DND-41 (cell line): Measurements from ENCODE around the gene IQCE.
"Not testable (repeated sequence)": the region's sequence is repeated elsewhere in the genome, so short reads cannot be mapped to it uniquely, and the experiment has no call there.

Experiments
- ATAC-seq: fragments of 200-7000 bp; cut with Tn5 transposase; 3 replicates; pipeline ENCODE4 v1.9.1; 2021; ENCODE audit warnings: low read depth; ENCODE audit not compliant: insufficient read depth
- DNase-seq: peaks from one replicate; pipeline ENCODE4 v3.0.0-alpha.2; 2020
- H2AFZ ChIP-seq: 2 replicates; pipeline ENCODE4 v1.6.0; 2012; ENCODE audit warnings: low read depth, low read length
- H3K27ac ChIP-seq: 2 replicates; pipeline ENCODE4 v1.5.1; 2012; ENCODE audit warnings: low read length, inconsistent platforms
- H3K27me3 ChIP-seq: fragments of 200-600 bp; sonication (generic); 2 replicates; pipeline ENCODE4 v1.6.0; 2012; ENCODE audit warnings: low read length, mild to moderate bottlenecking, inconsistent platforms; ENCODE audit not compliant: insufficient read depth, poor library complexity
- H3K36me3 ChIP-seq: 2 replicates; pipeline ENCODE4 v1.5.1; 2012; ENCODE audit warnings: low read length, inconsistent platforms; ENCODE audit not compliant: insufficient read depth
- H3K4me1 ChIP-seq: 2 replicates; pipeline ENCODE4 v1.5.1; 2012; ENCODE audit warnings: mild to moderate bottlenecking, low read length; ENCODE audit not compliant: insufficient read depth
- H3K4me2 ChIP-seq: 2 replicates; pipeline ENCODE4 v1.6.0; 2012; ENCODE audit warnings: mild to moderate bottlenecking, moderate library complexity, low read length, inconsistent platforms; ENCODE audit not compliant: insufficient read depth
- H3K4me3 ChIP-seq, 2 experiments: fragments of 200-600 bp in 1 of 2; shearing (Covaris generic) in 1 of 2; 2 replicates each; pipeline ENCODE4 v1.5.1; 2012 to 2016; ENCODE audit warnings: inconsistent platforms in 2 of 2, low read length in 2 of 2, mild to moderate bottlenecking in 2 of 2, low read depth in 1 of 2, moderate library complexity in 1 of 2
- H3K79me2 ChIP-seq: 2 replicates; pipeline ENCODE4 v1.6.0; 2012; ENCODE audit warnings: low read length, inconsistent platforms; ENCODE audit not compliant: insufficient read depth
- H3K9ac ChIP-seq: 2 replicates; pipeline ENCODE4 v1.6.0; 2012; ENCODE audit warnings: low read depth, mild to moderate bottlenecking, inconsistent platforms, low read length, moderate library complexity
- H3K9me3 ChIP-seq: 2 replicates; pipeline ENCODE4 v1.5.1; 2012; ENCODE audit warnings: low read length, moderate library complexity, mild to moderate bottlenecking, inconsistent platforms; ENCODE audit not compliant: insufficient read depth, severe bottlenecking
- H4K20me1 ChIP-seq: 2 replicates; pipeline ENCODE4 v1.6.0; 2012; ENCODE audit warnings: low read length; ENCODE audit not compliant: insufficient read depth
- CTCF ChIP-seq: IDR thresholded peaks from 2 replicates; pipeline ENCODE4 v1.5.1; 2012; ENCODE audit warnings: borderline replicate concordance, low read length, moderate library complexity, mild to moderate bottlenecking; ENCODE audit not compliant: poor library complexity, severe bottlenecking; ENCODE audit errors: extremely low read depth
- EZH2 ChIP-seq: IDR thresholded peaks from 3 replicates; pipeline ENCODE4 v1.6.1; 2012; ENCODE audit warnings: borderline replicate concordance, low read depth, mild to moderate bottlenecking, moderate library complexity, low read length, inconsistent platforms; ENCODE audit not compliant: severe bottlenecking

Gene IQCE

GRCh38 chr7:2533566-2533965, 25.2 kb upstream of the IQCE start:
- DNase-seq, ATAC-seq, H2AFZ ChIP-seq, H3K4me2 ChIP-seq, H3K9ac ChIP-seq, H3K27me3 ChIP-seq, H3K79me2 ChIP-seq, H3K4me3 ChIP-seq, H4K20me1 ChIP-seq, H3K9me3 ChIP-seq, H3K27ac ChIP-seq, H3K36me3 ChIP-seq: not testable (repeated sequence)
- peaks cover 12% of the 10 kb centered on the region for H3K4me1 ChIP-seq

GRCh38 chr7:2534214-2534613, 24.6 kb upstream of the IQCE start:
- ATAC-seq, H3K4me2 ChIP-seq, H3K9ac ChIP-seq, DNase-seq, H3K9me3 ChIP-seq, H2AFZ ChIP-seq, H3K27me3 ChIP-seq, H3K4me3 ChIP-seq, H3K79me2 ChIP-seq, H3K27ac ChIP-seq: not testable (repeated sequence)
- peaks cover 14% of the 10 kb centered on the region for H4K20me1 ChIP-seq
- H3K36me3 ChIP-seq = peaks cover 14% of the 10 kb centered on the region
- H3K4me1 ChIP-seq = peaks cover 12% of the 10 kb centered on the region

GRCh38 chr7:2535872-2536627, 22.7 kb upstream of the IQCE start:
- not testable (repeated sequence) for H3K4me3 ChIP-seq, H3K4me2 ChIP-seq, ATAC-seq, DNase-seq, H3K4me1 ChIP-seq, H3K9ac ChIP-seq, H3K27ac ChIP-seq, H3K27me3 ChIP-seq, H3K9me3 ChIP-seq, H3K79me2 ChIP-seq, H2AFZ ChIP-seq
- H4K20me1 ChIP-seq = peaks cover 20% of the 10 kb centered on the region
- H3K36me3 ChIP-seq = peaks cover 31% of the 10 kb centered on the region

GRCh38 chr7:2537981-2538851, 20.6 kb upstream of the IQCE start:
- H3K9me3 ChIP-seq = no peaks in the 10 kb centered on the region
- no peaks in the 10 kb centered on the region for H3K27me3 ChIP-seq
- ATAC-seq (no peak), DNase-seq (no peak)
- no peak overlapping the region for H3K27ac ChIP-seq
- no peaks in the 10 kb centered on the region for H3K79me2 ChIP-seq
- H2AFZ ChIP-seq = no peak overlapping the region
- H3K9ac ChIP-seq = no peak overlapping the region
- no peaks in the 10 kb centered on the region for H3K4me1 ChIP-seq
- peaks cover 20% of the 10 kb centered on the region for H4K20me1 ChIP-seq
- H3K36me3 ChIP-seq = peaks cover 53% of the 10 kb centered on the region
- H3K4me2 ChIP-seq = no peak overlapping the region
- H3K4me3 ChIP-seq = no peak overlapping the region
- TF ChIP-seq EZH2 (no peak), CTCF (no peak)
